ENCODE results near the gene SLC35A5. TPM values are rescaled to one million over a fixed set of nuclear protein-coding genes. Genes with fewer than 3 reads are reported as not detected.
"Not testable (repeated sequence)": the region's sequence is repeated elsewhere in the genome, so short reads cannot be mapped to it uniquely, and the experiment has no call there.

The SLC35A5 gene, protein sequence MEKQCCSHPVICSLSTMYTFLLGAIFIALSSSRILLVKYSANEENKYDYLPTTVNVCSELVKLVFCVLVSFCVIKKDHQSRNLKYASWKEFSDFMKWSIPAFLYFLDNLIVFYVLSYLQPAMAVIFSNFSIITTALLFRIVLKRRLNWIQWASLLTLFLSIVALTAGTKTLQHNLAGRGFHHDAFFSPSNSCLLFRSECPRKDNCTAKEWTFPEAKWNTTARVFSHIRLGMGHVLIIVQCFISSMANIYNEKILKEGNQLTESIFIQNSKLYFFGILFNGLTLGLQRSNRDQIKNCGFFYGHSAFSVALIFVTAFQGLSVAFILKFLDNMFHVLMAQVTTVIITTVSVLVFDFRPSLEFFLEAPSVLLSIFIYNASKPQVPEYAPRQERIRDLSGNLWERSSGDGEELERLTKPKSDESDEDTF
- 38.0 TPM for polyA plus RNA-seq (2012; ENCODE audit: insufficient read depth, insufficient read length, low read depth)

DNA sequence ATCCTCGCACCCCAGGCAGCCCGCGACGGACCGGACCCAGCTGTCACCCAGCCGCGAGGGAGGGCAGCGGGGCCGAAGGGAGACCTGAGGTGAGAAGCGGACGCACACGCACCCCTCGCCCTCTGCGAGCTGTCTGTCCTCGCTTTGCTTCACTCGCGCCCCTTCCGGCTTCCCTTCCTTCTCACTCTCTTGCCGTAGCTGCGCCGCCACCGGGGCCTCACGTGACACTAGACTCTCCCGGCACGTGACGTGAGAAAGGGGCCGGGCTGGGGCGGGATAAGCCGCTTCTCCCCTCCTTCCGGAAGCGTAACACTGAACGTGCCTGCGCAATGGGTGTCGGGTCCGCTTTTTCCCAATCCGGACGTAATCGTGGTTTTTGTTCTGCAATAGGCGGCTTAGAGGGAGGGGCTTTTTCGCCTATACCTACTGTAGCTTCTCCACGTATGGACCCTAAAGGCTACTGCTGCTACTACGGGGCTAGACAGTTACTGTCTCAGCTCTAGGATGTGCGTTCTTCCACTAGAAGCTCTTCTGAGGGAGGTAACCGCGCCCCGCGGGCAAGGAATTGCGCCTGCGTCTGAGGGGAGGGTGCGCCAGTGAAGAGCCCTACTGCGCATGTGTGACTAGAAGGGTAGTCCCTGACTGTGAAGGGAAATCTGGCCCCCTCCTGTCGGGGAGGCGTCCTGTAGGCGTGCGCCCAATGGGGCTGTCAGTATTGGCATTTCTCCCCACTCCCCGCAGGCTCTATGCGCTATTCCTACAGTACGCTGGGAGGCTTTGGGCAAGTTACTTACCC, at the start of gene SLC35A5, which contains the start of gene ATG3:
SLC35A5 (plus strand) TSS at position 312 of the 796 bp plus-strand sequence. CDS start 1,359 bp downstream, outside the sequence.
ATG3 (minus strand) TSS at position 229 of the 796 bp plus-strand sequence. CDS start 434 bp downstream, outside the sequence.
- no peaks in the 10 kb centered on the region for H3K27me3 ChIP-seq
- H3K4me1 ChIP-seq: no peaks in the 10 kb centered on the region
- H3K4me3 ChIP-seq (ENCODE audit: low read depth, low read length): peak within 1 kb of the TSS; percentile 82
- peak; percentile 98 for DNase-seq
- TF ChIP-seq, protein P1, sequence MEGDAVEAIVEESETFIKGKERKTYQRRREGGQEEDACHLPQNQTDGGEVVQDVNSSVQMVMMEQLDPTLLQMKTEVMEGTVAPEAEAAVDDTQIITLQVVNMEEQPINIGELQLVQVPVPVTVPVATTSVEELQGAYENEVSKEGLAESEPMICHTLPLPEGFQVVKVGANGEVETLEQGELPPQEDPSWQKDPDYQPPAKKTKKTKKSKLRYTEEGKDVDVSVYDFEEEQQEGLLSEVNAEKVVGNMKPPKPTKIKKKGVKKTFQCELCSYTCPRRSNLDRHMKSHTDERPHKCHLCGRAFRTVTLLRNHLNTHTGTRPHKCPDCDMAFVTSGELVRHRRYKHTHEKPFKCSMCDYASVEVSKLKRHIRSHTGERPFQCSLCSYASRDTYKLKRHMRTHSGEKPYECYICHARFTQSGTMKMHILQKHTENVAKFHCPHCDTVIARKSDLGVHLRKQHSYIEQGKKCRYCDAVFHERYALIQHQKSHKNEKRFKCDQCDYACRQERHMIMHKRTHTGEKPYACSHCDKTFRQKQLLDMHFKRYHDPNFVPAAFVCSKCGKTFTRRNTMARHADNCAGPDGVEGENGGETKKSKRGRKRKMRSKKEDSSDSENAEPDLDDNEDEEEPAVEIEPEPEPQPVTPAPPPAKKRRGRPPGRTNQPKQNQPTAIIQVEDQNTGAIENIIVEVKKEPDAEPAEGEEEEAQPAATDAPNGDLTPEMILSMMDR (IDR thresholded peaks at IDR 0.05; ENCODE audit: low read depth, low read length): no peak
- no peaks in the 10 kb centered on the region for H3K9me3 ChIP-seq
- no peaks in the 10 kb centered on the region for H3K36me3 ChIP-seq

DNA sequence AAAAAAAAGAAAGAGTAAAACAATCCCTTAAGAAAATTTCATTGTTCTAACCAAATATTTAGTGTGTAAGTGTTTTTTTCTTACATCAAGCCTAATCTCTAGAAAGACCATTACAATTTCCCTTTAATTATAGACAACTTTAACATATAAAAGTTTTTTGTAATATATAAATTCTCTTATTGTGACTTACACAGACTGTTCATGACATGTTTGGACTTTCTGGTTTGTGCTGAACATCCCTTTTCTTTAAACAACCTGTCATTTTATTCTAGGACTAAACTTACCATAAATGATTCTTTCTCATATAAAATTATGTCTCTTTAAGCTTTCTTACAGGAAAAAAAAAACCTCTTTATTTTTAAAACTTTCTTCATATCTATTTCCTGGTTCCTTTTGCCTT, 49.5 kb upstream of the SLC35A5 start:
- Histone ChIP-seq H3K4me1 (no peaks in the 10 kb centered on the region), H3K27me3 (no peaks in the 10 kb centered on the region), H3K4me3 (ENCODE audit: low read depth, low read length) (no peak overlapping the region), H3K36me3 (no peaks in the 10 kb centered on the region), H3K9me3 (no peaks in the 10 kb centered on the region)
- DNase-seq: no peak
- TF ChIP-seq, protein P1 (IDR thresholded peaks at IDR 0.05; ENCODE audit: low read depth, low read length): no peak

DNA sequence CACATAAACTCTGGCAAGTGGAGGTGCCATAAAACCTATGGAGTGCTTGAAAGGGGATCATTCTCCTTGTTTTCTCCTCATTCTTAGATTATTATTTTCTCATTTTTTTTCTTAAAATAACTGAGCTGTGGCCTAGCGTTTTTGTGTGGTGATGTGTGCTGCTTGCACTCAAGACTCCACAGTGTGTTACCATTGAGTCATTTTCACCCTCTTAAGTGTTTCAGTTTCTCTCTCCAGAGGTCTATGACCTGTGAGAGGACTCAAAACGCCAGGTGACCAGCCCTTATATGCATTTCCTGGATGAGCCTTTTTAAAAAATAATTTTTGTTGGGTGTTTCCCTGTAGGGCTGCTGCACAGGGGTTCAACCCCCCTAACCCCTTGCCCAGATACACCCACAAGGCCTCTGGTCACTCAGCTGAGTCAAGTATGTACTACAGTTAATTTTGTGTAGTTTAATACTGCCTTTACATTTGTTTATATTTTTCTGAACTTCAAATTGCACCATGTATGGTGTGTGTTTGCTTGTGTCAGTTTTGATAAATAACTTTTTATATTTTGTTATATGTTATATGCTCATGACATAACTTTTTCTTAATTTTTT, 47.2 kb upstream of the SLC35A5 start:
- no peaks in the 10 kb centered on the region for H3K36me3 ChIP-seq
- H3K9me3 ChIP-seq: no peaks in the 10 kb centered on the region
- no peaks in the 10 kb centered on the region for H3K4me1 ChIP-seq
- TF ChIP-seq, protein P1 (IDR thresholded peaks at IDR 0.05; ENCODE audit: low read depth, low read length): no peak
- H3K4me3 ChIP-seq (ENCODE audit: low read depth, low read length): no peak overlapping the region
- DNase-seq: no peak
- no peaks in the 10 kb centered on the region for H3K27me3 ChIP-seq

DNA sequence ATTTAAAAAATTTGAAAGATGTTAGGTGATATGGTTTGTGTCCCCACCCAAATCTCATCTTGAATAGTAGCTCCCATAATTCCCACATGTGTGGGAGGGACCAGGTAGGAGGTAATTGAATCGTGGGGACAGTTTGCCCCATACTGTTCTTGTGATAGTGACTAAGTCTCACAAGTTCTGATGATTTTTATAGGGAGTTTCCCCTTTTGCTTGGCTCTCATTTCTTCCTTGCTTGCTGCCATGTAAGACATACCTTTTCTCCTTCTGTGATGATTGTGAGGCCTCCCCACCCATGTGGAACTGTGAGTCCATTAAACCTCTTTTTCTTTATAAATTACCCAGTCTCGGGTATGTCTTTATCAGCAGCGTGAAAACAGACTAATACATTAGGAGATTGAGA, 42.9 kb upstream of the SLC35A5 start:
- H3K27me3 ChIP-seq; H3K9me3 ChIP-seq; H3K4me1 ChIP-seq; H3K36me3 ChIP-seq; DNase-seq; H3K4me3 ChIP-seq (ENCODE audit: low read depth, low read length): not testable (repeated sequence)

DNA sequence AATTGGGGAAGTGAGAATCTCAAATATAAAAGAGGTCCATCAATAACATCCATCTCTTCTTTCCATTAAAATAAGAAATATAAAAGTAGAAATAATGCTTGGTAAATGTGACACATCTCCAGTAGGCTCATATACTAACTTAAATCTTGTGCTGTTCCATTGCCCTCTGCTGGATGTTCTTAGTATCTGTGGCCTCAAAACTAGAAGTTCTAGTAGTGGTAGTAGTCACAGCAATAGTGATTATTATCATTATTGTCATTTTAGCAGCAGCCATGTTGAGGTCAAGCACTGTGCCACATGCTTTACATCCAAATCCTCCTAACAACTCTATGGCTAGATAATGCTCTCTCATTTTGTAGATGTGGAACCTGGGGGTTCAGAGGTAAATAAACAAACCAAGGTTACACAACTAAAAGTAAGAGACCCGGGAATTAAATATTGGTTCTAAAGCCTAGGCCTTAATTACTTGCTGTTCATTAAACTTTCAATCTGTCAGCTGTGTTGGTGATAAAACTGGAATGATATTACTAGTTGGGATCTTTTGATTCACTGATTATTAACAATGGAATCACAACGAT, 42.3 kb upstream of the SLC35A5 start:
- H3K4me3 ChIP-seq (ENCODE audit: low read depth, low read length): no peak overlapping the region
- TF ChIP-seq, protein P1 (IDR thresholded peaks at IDR 0.05; ENCODE audit: low read depth, low read length): peak; percentile 86
- H3K27me3 ChIP-seq: no peaks in the 10 kb centered on the region
- H3K4me1 ChIP-seq: no peaks in the 10 kb centered on the region
- H3K9me3 ChIP-seq: no peaks in the 10 kb centered on the region
- H3K36me3 ChIP-seq: no peaks in the 10 kb centered on the region
- peak; percentile 42 for DNase-seq

DNA sequence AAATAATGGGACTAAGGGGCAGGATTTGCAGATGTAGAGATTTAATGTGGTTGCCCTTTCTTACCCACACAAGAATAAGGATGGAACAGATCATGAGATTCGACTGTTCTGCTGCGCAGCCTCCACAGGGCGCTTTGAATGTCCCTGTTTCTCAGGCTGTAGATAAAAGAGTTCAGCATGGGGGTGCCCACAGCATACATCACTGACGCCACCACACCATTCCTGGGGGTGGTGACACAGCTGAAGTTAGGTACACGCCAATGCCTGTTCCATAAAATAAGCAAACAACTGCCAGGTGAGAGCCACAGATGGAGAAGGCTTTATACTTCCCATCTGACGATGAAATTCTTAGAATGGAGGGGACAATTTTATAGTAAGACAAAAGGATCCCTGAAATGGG, 37.7 kb upstream of the SLC35A5 start:
- H3K9me3 ChIP-seq; H3K4me3 ChIP-seq (ENCODE audit: low read depth, low read length); H3K36me3 ChIP-seq; H3K27me3 ChIP-seq; DNase-seq; H3K4me1 ChIP-seq: not testable (repeated sequence)
